ENCODE measurements around the gene FAM186B.
"Not testable (repeated sequence)": the region's sequence is repeated elsewhere in the genome, so short reads cannot be mapped to it uniquely, and the experiment has no call there.

Gene FAM186B

DNA sequence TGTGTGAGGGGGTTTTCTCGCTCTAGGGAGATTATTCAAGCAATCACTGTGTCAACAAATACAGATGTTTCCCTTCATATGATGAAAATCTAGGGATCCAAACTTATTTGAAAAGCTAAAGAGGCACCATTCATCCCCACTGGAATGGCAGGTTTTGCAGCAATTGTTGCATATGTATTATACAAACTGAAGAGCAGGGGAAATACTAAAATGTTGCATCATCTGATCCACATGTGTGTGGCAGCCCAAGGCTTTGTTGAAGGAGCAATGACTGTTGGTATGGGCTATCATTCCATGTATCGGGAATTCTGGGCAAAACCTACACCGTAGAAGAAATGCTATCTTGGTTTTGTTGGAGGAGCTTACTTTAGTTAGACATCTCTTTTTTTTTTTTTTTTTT, 13.8 kb upstream of the FAM186B start:
- H3K27me3 Mint-ChIP-seq (ENCODE audit: low read depth) = peaks cover 4% of the 10 kb centered on the region
- H3K4me1 Mint-ChIP-seq = peaks cover 31% of the 10 kb centered on the region
- no peaks in the 10 kb centered on the region for H3K36me3 Mint-ChIP-seq (ENCODE audit: low read depth)
- H3K9me3 Mint-ChIP-seq = peaks cover 3% of the 10 kb centered on the region
- no peak for TF ChIP-seq CTCF (IDR thresholded peaks at IDR 0.05; ENCODE audit: unreplicated experiment in 3 of 3)
- H3K27ac Mint-ChIP-seq = peak overlapping the region; percentile 55 to 89 (median 68)
- peak overlapping the region in 2 of 3 experiments; percentile 57 to 64 for H3K4me3 Mint-ChIP-seq

DNA sequence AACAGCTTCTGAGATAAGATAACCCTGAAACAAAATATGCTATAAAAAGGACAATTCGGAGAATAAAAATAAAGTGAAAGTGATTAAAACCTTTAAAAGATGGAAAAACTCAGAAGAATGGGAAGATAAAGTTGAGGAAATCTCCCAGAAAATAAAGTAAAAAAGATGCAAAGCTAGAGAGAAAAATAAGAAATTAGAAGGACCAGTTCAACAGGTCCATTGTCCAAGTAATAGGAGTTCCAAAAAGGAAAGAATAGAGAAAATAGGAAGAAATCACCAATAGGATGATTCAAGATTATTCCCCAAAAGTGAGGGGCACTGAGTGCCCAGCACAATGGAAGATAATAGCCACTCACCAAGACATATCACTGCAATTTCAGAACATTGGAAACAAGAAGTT, 13.1 kb upstream of the FAM186B start:
- Mint-ChIP-seq H3K27ac (peak overlapping the region in 2 of 3 experiments; percentile 68 to 89), H3K36me3 (ENCODE audit: low read depth) (no peaks in the 10 kb centered on the region), H3K4me3 (peak overlapping the region in 1 of 3 experiments; percentile 57), H3K27me3 (ENCODE audit: low read depth) (peaks cover 4% of the 10 kb centered on the region), H3K4me1 (peaks cover 27% of the 10 kb centered on the region), H3K9me3 (peaks cover 4% of the 10 kb centered on the region)
- TF ChIP-seq CTCF (IDR thresholded peaks at IDR 0.05; ENCODE audit: unreplicated experiment in 3 of 3) = no peak

GRCh38 chr12:49616533-49617219, 11.2 kb upstream of the FAM186B start:
- Mint-ChIP-seq H3K27ac (no peak overlapping the region), H3K4me3 (no peak overlapping the region), H3K9me3 (peaks cover 9% of the 10 kb centered on the region), H3K36me3 (ENCODE audit: low read depth) (peaks cover 5% of the 10 kb centered on the region), H3K4me1 (peaks cover 20% of the 10 kb centered on the region), H3K27me3 (ENCODE audit: low read depth) (peaks cover 4% of the 10 kb centered on the region)
- TF ChIP-seq CTCF (IDR thresholded peaks at IDR 0.05; ENCODE audit: unreplicated experiment in 3 of 3) = no peak

- Mint-ChIP-seq H3K27me3 (ENCODE audit: low read depth) (peaks cover 4% of the 10 kb centered on the region), H3K9me3 (peaks cover 9% of the 10 kb centered on the region), H3K27ac (no peak overlapping the region), H3K4me1 (peaks cover 13% of the 10 kb centered on the region), H3K36me3 (ENCODE audit: low read depth) (peaks cover 5% of the 10 kb centered on the region), H3K4me3 (no peak overlapping the region)
- TF ChIP-seq CTCF (IDR thresholded peaks at IDR 0.05; ENCODE audit: unreplicated experiment in 3 of 3) = no peak
These were observed 10.3 kb upstream of the FAM186B start for GRCh38 chr12:49615725-49616124.

- Mint-ChIP-seq H3K4me3 (no peak overlapping the region), H3K36me3 (ENCODE audit: low read depth) (peaks cover 17% of the 10 kb centered on the region), H3K4me1 (no peaks in the 10 kb centered on the region), H3K27me3 (ENCODE audit: low read depth) (peaks cover 4% of the 10 kb centered on the region), H3K27ac (no peak overlapping the region), H3K9me3 (peaks cover 17% of the 10 kb centered on the region)
- no peak for TF ChIP-seq CTCF (IDR thresholded peaks at IDR 0.05; ENCODE audit: unreplicated experiment in 3 of 3)
These were observed 6.8 kb upstream of the FAM186B start for GRCh38 chr12:49612210-49612609.

DNA sequence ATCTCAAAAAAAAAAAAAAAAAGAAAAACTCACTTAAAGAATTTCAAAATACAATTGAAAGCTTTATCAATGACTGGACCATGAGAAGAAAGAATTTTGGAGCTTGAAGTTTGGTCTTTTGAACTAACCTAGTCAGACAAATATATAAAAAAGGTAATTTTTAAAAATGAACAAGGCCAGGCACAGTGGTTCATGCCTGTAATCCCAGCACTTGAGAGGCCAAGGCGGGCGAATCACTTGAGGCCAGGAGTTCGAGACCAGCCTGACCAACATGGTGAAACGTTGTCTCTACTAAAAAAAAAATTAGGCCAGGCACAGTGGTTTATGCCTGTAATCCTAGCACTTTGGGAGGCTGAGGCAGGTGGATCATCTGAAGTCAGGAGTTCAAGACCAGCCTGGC, 5.3 kb upstream of the FAM186B start:
- H3K4me1 Mint-ChIP-seq; H3K4me3 Mint-ChIP-seq; H3K27me3 Mint-ChIP-seq (ENCODE audit: low read depth); H3K27ac Mint-ChIP-seq: not testable (repeated sequence)
- peaks cover 17% of the 10 kb centered on the region for H3K9me3 Mint-ChIP-seq
- peaks cover 23% of the 10 kb centered on the region for H3K36me3 Mint-ChIP-seq (ENCODE audit: low read depth)

All from nephron (organoid).